Heart right ventricle (tissue), 16 donors: Measurements from ENCODE around the gene ZNF521. TPM values are rescaled to one million over a fixed set of nuclear protein-coding genes. Genes with fewer than 3 reads are reported as not detected.

Experiments used
- ATAC-seq, 8 donors: fragments of 200-7000 bp; cut with Tn5 transposase; one replicate each; pipeline ENCODE4 v1.9.1; 2020; ENCODE audit warnings: mild to moderate bottlenecking in 8 of 8, moderate library complexity in 8 of 8, moderate number of reproducible peaks in 1 of 8
- DNase-seq, 2 donors: peaks; one replicate each; pipeline ENCODE4 v3.0.0-alpha.2; 2020
- H3K27ac ChIP-seq, 10 donors: fragments of 200-600 bp; sonication (generic) in 2 of 10; one replicate each; pipeline versions ENCODE4 v1.5.0 to v1.8.0; 2020 to 2022; ENCODE audit warnings: mild to moderate bottlenecking in 3 of 10
- H3K27me3 ChIP-seq, 7 donors: fragments of 200-600 bp; one replicate each; pipeline ENCODE4 v1.8.0; 2021 to 2022; ENCODE audit warnings: mild to moderate bottlenecking in 2 of 7
- H3K36me3 ChIP-seq, 9 donors: fragments of 200-600 bp; sonication (generic) in 1 of 9; one replicate each; pipeline versions ENCODE4 v1.5.0 to v1.8.0; 2020 to 2022; ENCODE audit warnings: mild to moderate bottlenecking in 2 of 9
- H3K4me1 ChIP-seq, 9 donors: fragments of 200-600 bp; sonication (generic) in 1 of 9; one replicate each; pipeline versions ENCODE4 v1.5.0 to v1.8.0; 2020 to 2022; ENCODE audit warnings: mild to moderate bottlenecking in 4 of 9
- H3K4me3 ChIP-seq, 10 donors: fragments of 200-600 bp; sonication (generic) in 2 of 10; one replicate each; pipeline versions ENCODE4 v1.5.0 to v1.8.0; 2020 to 2022; ENCODE audit warnings: mild to moderate bottlenecking in 7 of 10, moderate library complexity in 2 of 10
- H3K9me3 ChIP-seq, 11 donors: fragments of 200-600 bp in 10 of 11; sonication (generic) in 2 of 11; one replicate each; pipeline versions ENCODE4 v1.5.0 to v1.8.0; 2013 to 2022; ENCODE audit warnings: mild to moderate bottlenecking in 2 of 11, control low read depth in 1 of 11, moderate library complexity in 1 of 11
- WGBS, 2 donors: extraction: QIAGEN DNeasy Blood & Tissue Kit; methylation state at CpG; one replicate each; pipeline ENCODE4 v1.1.7; 2013; ENCODE audit warnings: inconsistent platforms in 1 of 2; 5-methylcytosine and 5-hydroxymethylcytosine counted together
- intact Hi-C, 10 donors: fragments of 100-400 bp; cut with DNase I; formaldehyde crosslinking; loops; one replicate each; pipeline versions ENCODE4 v1.11.1 to v1.14.2; 2022
- polyA plus RNA-seq, 2 donors: library from polyadenylated mRNA; stranded (reverse); fragments of 200-250 nt; gene quantifications; one replicate each; pipeline ENCODE4 v1.2.3, GENCODE V29; 2013
- total RNA-seq, 10 donors: library from RNA; stranded (reverse); fragmentation: NEBNext Ultra II Directional in 3 of 10; extraction: Animal tissue kit (Norgen Biotek cat#: 25700) in 3 of 10; gene quantifications; one replicate each; pipeline versions ENCODE4 v1.2.1 to v1.2.4, GENCODE V29; 2021 to 2023
- TF ChIP-seq, protein P1 (sequence below), 9 donors: fragments of 200-600 bp; sonication (generic) in 2 of 9; IDR thresholded peaks; one replicate each; pipeline versions ENCODE4 v1.5.0 to v1.8.0; 2021 to 2022; ENCODE audit warnings: antibody characterized with exemption in 9 of 9, mild to moderate bottlenecking in 5 of 9, moderate library complexity in 1 of 9
- donor health status: Arrhythmogenic right ventricular cardiomyopathy.
- donor health status: ischemic (EF 13 %, LVEDD 7.1; RV severe dilation, severe dysfunction).
- donor health status: healthy with polysubstance abuse.
- donor health status: DM: no; HTN: yes; CAD: no.
- donor health status: DM: no; HTN: no; CAD: no.
- donor health status: ischemic (EF 25% LVEDD 6.9; RV normal size, moderate dysfunction).
- donor health status: ischemic (EF 25% LVEDD 5.7; RV mildly dilated, moderate dysfunction).
- donor health status: healthy.
- donor health status: DM: yes; HTN: yes; CAD: no.
- donor health status: Ischemic cardiomyopathy.
- donor health status: ischemic (EF 35%, LVEDD 5.7; RV mildly dilated, moderate dysfunction).
- donor health status: nonischemic (EF 11% LVEDD 7.7; RV severe dilation, severe dysfunction).
- donor health status: DM: yes; HTN: yes; CAD: no.
- donor health status: PGD.
- donor health status: ischemic (EF 29% LVEDD 5.4; RV normal size, mild dysfunction).
- donor health status: nonischemic (EF 23%, LVEDD 6.1; RV moderate dilation, normal function).

ZNF521 gene
- total and polyA plus RNA-seq, 12 donors = 3.3 to 26.4 (median 15.5) TPM

- no peaks in the 10 kb centered on the region for H3K4me1 ChIP-seq
- H3K27ac ChIP-seq = no peak overlapping the region
- H3K9me3 ChIP-seq = no peaks in the 10 kb centered on the region
- WGBS, 2 donors = 51 to 63% methylated on average over 5 of the region's 5 CpGs
- DNase-seq (no peak), ATAC-seq (no peak)
- peak overlapping the region in 2 of 10 donors; percentile 3 to 7 for H3K4me3 ChIP-seq
- H3K36me3 ChIP-seq = no peaks in the 10 kb centered on the region
- peaks cover 0 to 5% (median 0%) of the 10 kb centered on the region in 7 donors for H3K27me3 ChIP-seq
- intact Hi-C loops = loop anchor here in 1 of 10 donors (10.0 kb wide), 1 partner anchor 496 kb away; no protein-coding TSS in a partner anchor
- TF ChIP-seq, protein P1, sequence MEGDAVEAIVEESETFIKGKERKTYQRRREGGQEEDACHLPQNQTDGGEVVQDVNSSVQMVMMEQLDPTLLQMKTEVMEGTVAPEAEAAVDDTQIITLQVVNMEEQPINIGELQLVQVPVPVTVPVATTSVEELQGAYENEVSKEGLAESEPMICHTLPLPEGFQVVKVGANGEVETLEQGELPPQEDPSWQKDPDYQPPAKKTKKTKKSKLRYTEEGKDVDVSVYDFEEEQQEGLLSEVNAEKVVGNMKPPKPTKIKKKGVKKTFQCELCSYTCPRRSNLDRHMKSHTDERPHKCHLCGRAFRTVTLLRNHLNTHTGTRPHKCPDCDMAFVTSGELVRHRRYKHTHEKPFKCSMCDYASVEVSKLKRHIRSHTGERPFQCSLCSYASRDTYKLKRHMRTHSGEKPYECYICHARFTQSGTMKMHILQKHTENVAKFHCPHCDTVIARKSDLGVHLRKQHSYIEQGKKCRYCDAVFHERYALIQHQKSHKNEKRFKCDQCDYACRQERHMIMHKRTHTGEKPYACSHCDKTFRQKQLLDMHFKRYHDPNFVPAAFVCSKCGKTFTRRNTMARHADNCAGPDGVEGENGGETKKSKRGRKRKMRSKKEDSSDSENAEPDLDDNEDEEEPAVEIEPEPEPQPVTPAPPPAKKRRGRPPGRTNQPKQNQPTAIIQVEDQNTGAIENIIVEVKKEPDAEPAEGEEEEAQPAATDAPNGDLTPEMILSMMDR (IDR thresholded peaks at IDR 0.05) = no peak
Observed at GRCh38 chr18:25370391-25370790, 18.4 kb upstream of the ZNF521 start.

- H3K27me3 ChIP-seq = peaks cover 0 to 4% (median 0%) of the 10 kb centered on the region in 7 donors
- no peaks in the 10 kb centered on the region for H3K36me3 ChIP-seq
- TF ChIP-seq, protein P1 (IDR thresholded peaks at IDR 0.05) = no peak
- H3K27ac ChIP-seq = no peak overlapping the region
- no peak overlapping the region for H3K4me3 ChIP-seq
- H3K4me1 ChIP-seq = no peaks in the 10 kb centered on the region
- peaks cover 0 to 6% (median 0%) of the 10 kb centered on the region in 11 donors for H3K9me3 ChIP-seq
- intact Hi-C loops = loop anchor here in 1 of 10 donors (10.0 kb wide), 1 partner anchor 60 kb away; no protein-coding TSS in a partner anchor
- DNase-seq (no peak), ATAC-seq (peak in 3 of 8 donors; percentile 17 to 85 (median 41))
- WGBS, 2 donors = 42 to 43% methylated on average over 3 of the region's 3 CpGs
Observed at GRCh38 chr18:25365242-25365641, 13.3 kb upstream of the ZNF521 start.

DNA sequence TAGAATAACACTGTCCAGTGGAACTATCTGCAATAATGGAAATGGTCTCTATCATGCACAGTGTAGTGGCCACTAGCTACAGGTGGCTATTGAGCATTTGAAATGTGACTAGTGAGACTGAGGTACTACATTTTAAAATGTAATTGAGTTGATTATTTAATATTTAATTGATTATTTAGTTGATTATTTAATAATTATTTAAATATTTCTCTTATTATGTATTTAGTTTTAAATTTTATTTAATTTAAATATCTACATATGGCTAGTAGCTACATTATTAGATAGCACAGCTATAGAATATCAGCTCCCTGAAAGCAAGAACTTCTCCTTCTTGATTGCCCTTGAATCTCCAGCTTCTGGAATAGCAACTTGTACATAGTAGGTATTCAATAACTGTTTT, 12.8 kb upstream of the ZNF521 start:
- ATAC-seq = no peak
- H3K27ac ChIP-seq = no peak overlapping the region
- H3K4me1 ChIP-seq = no peaks in the 10 kb centered on the region
- peaks cover 0 to 6% (median 0%) of the 10 kb centered on the region in 11 donors for H3K9me3 ChIP-seq
- TF ChIP-seq, protein P1 (IDR thresholded peaks at IDR 0.05) = no peak
- intact Hi-C loops = loop anchor here in 1 of 10 donors (10.0 kb wide), 1 partner anchor 60 kb away; no protein-coding TSS in a partner anchor
- H3K27me3 ChIP-seq = peaks cover 0 to 4% (median 0%) of the 10 kb centered on the region in 7 donors
- DNase-seq = no peak
- H3K36me3 ChIP-seq = no peaks in the 10 kb centered on the region
- no peak overlapping the region for H3K4me3 ChIP-seq

- Histone ChIP-seq H3K27me3 (peaks cover 0 to 11% (median 0%) of the 10 kb centered on the region in 7 donors), H3K4me3 (no peak overlapping the region), H3K4me1 (no peaks in the 10 kb centered on the region), H3K9me3 (peaks cover 0 to 6% (median 0%) of the 10 kb centered on the region in 11 donors), H3K27ac (no peak overlapping the region), H3K36me3 (no peaks in the 10 kb centered on the region)
- intact Hi-C loops = loop anchor here in 1 of 10 donors (10.0 kb wide), 1 partner anchor 64 kb away; no protein-coding TSS in a partner anchor
- 92 to 96% methylated on average over 5 of the region's 5 CpGs for WGBS, 2 donors
- ATAC-seq = no peak
- no peak for DNase-seq
- TF ChIP-seq, protein P1 (IDR thresholded peaks at IDR 0.05) = no peak
Observed at GRCh38 chr18:25360301-25360899, 8.4 kb upstream of the ZNF521 start.
